ENCODE measurements around the gene DNAI2.

GRCh38 chr17:74360899-74361229 is 86.8 kb downstream of the DNAI2 start:
- TF ChIP-seq CTCF (IDR thresholded peaks at IDR 0.05) = no peak
- no peak for TF ChIP-seq POLR2A (IDR thresholded peaks at IDR 0.05)

All from thyroid gland (tissue), 4 donors.